C4-2B (cell line): ENCODE data around the gene NDRG4.

ENCODE experiments used
- ZFX ChIP-seq: fragments of 450-650 bp; IDR thresholded peaks from 2 replicates; pipeline ENCODE4 v1.6.1; 2017
- TF ChIP-seq, protein P1 (sequence below): fragments of 450-650 bp; conservative IDR thresholded peaks from 2 replicates; pipeline ENCODE4 v1.5.1; 2017; ENCODE audit warnings: mild to moderate bottlenecking

DNA sequence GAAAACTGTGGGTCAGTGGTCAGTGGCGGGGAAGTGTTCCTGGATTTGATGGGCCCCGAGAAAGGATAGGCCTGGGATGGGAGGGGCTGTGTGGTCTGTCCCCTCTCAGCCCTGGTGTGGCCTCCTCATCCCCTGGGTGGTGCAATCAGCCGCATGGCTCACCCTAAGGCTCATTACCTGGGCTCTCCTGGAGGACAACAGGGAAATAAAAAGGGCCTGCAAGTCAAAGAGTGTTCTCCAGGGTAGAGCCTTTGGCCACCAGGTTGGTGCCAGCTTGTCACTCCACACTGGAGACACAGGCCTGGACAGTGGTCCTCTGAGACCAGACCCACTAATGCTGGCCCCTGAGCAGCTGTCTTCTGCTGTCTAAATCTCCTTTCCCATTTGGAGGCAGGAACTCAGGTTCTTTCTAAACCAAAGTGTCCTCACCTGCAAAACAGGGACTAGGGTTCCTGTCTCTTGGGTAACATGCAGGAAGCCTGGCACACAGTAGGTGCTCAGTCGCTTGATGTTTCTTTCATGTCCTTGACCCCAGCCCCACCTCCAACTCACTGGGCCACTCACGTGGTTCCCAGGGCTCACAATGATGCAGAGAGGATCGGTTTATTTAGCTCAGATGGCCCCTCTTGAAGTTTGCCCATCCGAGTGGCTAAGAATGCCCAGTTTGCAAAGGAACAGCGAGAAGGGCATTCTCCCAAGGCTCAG lies 2.4 kb downstream of the NDRG4 start:
- TF ChIP-seq, protein P1, sequence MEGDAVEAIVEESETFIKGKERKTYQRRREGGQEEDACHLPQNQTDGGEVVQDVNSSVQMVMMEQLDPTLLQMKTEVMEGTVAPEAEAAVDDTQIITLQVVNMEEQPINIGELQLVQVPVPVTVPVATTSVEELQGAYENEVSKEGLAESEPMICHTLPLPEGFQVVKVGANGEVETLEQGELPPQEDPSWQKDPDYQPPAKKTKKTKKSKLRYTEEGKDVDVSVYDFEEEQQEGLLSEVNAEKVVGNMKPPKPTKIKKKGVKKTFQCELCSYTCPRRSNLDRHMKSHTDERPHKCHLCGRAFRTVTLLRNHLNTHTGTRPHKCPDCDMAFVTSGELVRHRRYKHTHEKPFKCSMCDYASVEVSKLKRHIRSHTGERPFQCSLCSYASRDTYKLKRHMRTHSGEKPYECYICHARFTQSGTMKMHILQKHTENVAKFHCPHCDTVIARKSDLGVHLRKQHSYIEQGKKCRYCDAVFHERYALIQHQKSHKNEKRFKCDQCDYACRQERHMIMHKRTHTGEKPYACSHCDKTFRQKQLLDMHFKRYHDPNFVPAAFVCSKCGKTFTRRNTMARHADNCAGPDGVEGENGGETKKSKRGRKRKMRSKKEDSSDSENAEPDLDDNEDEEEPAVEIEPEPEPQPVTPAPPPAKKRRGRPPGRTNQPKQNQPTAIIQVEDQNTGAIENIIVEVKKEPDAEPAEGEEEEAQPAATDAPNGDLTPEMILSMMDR, result no peak
- TF ChIP-seq ZFX, result no peak
